ENCODE measurements around the gene FKBP1A. TPM values are rescaled to one million over a fixed set of nuclear protein-coding genes. Genes with fewer than 3 reads are reported as not detected.

FKBP1A gene
- total RNA-seq, 2 donors from 2014 or later, result 228 to 278 TPM

GRCh38 chr20:1389703-1390580, 2.9 kb downstream of the FKBP1A start:
- Mint-ChIP-seq H3K4me3 (peak overlapping the region; percentile 86 to 89), H3K27me3 (ENCODE audit: low read depth) (no peaks in the 10 kb centered on the region), H3K9me3 (no peaks in the 10 kb centered on the region), H3K4me1 (ENCODE audit: low read depth) (peaks cover 79% of the 10 kb centered on the region), H3K36me3 (ENCODE audit: insufficient read depth in 2 of 2) (peaks cover 11 to 15% of the 10 kb centered on the region in 2 donors), H3K27ac (peak overlapping the region; percentile 90)
- ATAC-seq (replicated peaks in 1 of 2) (no peak), DNase-seq (peak in 1 of 2 donors; percentile 10)

GRCh38 chr20:1388741-1389483, 3.9 kb downstream of the FKBP1A start:
- DNase-seq (no peak), ATAC-seq (replicated peaks in 1 of 2) (no peak)
- Mint-ChIP-seq H3K27ac (peak overlapping the region; percentile 66), H3K9me3 (no peaks in the 10 kb centered on the region), H3K4me3 (peak overlapping the region; percentile 86 to 89), H3K36me3 (ENCODE audit: insufficient read depth in 2 of 2) (peaks cover 11 to 19% of the 10 kb centered on the region in 2 donors), H3K4me1 (ENCODE audit: low read depth) (peaks cover 87% of the 10 kb centered on the region), H3K27me3 (ENCODE audit: low read depth) (no peaks in the 10 kb centered on the region)

GRCh38 chr20:1388253-1388652, 4.6 kb downstream of the FKBP1A start:
- H3K36me3 Mint-ChIP-seq (ENCODE audit: insufficient read depth in 2 of 2), result peaks cover 11 to 22% of the 10 kb centered on the region in 2 donors
- peak overlapping the region; percentile 86 to 89 for H3K4me3 Mint-ChIP-seq
- no peaks in the 10 kb centered on the region for H3K27me3 Mint-ChIP-seq (ENCODE audit: low read depth)
- no peaks in the 10 kb centered on the region for H3K9me3 Mint-ChIP-seq
- H3K27ac Mint-ChIP-seq, result peak overlapping the region; percentile 66
- DNase-seq (no peak), ATAC-seq (replicated peaks in 1 of 2) (no peak)
- H3K4me1 Mint-ChIP-seq (ENCODE audit: low read depth), result peaks cover 87% of the 10 kb centered on the region

DNA sequence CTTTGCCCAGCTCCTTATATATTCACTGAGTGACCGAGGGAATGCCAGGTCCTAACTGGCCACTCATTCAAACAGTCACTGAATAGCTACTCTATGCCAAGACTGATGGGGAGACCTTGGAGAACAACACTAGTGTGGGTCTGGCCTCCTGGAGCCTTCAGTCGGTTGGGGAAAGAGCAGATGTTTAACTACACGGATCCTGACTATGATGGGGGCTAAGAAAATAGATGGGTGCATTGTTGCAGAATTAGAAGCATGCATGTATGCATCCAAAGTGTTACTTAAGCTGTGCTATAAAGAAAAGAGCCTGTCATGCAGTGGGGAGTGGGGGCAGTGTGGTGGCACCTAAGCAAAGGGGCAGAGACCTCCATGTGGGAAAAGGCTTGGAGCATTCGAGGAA, 6.5 kb downstream of the FKBP1A start:
- H3K4me3 Mint-ChIP-seq, result no peak overlapping the region
- DNase-seq (no peak), ATAC-seq (replicated peaks in 1 of 2) (no peak)
- H3K36me3 Mint-ChIP-seq (ENCODE audit: insufficient read depth in 2 of 2), result peaks cover 8 to 23% of the 10 kb centered on the region in 2 donors
- H3K27me3 Mint-ChIP-seq (ENCODE audit: low read depth), result no peaks in the 10 kb centered on the region
- H3K27ac Mint-ChIP-seq, result peak overlapping the region; percentile 3
- no peaks in the 10 kb centered on the region for H3K9me3 Mint-ChIP-seq
- H3K4me1 Mint-ChIP-seq (ENCODE audit: low read depth), result peaks cover 97% of the 10 kb centered on the region

DNA sequence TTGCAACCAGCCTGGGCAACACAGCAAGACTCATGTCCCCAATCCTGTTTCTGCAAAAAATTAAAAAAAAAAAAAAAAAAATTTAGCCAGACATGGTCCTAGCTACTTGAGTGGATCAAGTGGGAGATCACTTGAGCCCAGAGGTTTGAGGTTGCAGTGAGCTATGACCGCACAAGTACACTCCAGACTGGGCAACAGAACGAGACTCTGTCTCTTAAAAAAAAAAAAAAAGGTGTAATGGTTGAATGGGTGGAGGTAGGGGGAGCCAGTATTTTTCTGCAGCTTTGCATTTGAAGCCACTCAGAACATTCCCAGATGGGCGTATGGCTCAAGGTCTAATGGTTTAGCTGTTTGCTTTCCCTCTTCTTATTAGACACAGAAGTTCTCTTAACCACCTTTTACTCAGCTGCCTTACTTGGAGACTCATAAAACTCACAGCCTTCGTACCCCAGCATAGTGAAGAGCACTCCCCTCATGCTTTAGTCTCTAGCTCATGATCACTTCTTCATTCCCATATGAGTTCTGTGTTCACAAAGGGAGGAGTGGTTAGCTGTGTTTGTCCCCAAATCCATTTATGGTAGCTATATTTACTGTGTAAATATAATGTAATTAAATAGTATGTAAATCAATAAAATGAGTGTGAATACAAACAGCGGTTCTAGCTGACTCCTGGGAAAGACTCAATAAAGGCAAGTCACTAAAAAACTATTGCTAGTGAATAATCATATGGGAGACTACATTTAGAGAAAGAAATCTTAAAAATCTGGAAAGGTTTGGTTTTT, 9.0 kb downstream of the FKBP1A start:
- H3K4me1 Mint-ChIP-seq (ENCODE audit: low read depth), result peaks cover 97% of the 10 kb centered on the region
- no peaks in the 10 kb centered on the region for H3K27me3 Mint-ChIP-seq (ENCODE audit: low read depth)
- H3K27ac Mint-ChIP-seq, result peak overlapping the region; percentile 28
- ATAC-seq (replicated peaks in 1 of 2), result no peak
- peaks cover 8 to 25% of the 10 kb centered on the region in 2 donors for H3K36me3 Mint-ChIP-seq (ENCODE audit: insufficient read depth in 2 of 2)
- DNase-seq, result no peak
- no peak overlapping the region for H3K4me3 Mint-ChIP-seq
- no peaks in the 10 kb centered on the region for H3K9me3 Mint-ChIP-seq

DNA sequence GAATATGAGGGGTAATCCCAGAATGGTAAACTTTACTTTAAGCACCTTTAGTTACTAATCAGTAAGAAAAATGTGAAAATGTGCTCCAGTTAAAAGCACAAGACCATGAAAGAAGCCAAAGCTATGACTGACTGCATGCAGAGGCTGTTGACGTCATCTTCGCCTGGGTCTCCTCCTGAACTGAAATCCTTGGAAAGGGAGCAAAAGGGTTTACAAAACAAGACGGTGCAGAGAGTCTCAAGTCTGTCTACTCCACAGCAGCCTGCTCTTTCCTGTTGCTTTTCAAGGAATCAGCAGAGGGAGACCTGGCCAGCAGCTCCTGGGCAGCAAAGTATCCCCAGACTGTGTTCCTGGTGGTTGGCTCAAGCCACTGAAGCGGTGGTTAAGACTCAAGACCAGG, 10.2 kb downstream of the FKBP1A start:
- Mint-ChIP-seq H3K36me3 (ENCODE audit: insufficient read depth in 2 of 2) (peaks cover 8 to 22% of the 10 kb centered on the region in 2 donors), H3K4me1 (ENCODE audit: low read depth) (peaks cover 97% of the 10 kb centered on the region), H3K27me3 (ENCODE audit: low read depth) (no peaks in the 10 kb centered on the region), H3K4me3 (no peak overlapping the region), H3K27ac (peak overlapping the region; percentile 39), H3K9me3 (no peaks in the 10 kb centered on the region)
- ATAC-seq (replicated peaks in 1 of 2) (no peak), DNase-seq (no peak)

DNA sequence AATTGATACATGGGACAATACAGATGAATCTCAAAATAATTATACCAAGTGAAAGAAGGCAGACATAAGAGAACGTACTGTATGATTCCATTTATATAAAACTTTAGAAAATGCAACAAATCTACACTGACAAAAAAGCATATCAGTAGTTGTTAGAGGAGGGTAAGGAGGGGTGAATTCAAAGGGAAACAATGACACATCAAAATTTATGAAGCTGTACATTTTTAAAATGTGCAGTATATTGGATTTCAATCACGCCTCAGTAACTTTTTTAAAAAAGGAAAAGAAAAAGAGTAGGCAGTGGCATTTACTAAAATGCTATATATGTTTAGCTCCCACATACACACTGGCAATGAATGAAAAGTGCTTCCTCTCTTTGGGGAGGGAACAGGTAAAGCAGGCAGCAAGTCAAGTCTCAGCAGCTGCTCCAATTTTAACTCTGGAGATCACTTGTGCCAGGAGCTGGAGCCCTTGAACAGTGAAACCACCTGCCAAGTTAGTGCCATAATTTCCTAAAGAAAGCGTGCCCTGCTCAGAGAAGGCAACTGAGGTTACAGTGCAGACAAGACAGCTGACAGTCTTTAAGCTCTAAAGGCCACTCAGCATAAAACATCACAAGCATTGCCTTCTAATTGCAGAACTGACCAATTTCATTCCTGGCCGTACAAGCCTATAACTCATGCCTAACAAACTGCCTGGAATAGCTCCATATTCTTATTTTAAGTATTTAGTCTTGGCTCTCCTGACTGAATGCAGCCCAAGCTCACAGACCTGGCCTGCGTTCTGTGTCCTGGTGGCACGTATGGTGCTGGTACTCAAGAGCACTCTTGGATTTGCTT, 10.9 kb downstream of the FKBP1A start:
- ATAC-seq (replicated peaks in 1 of 2) (no peak), DNase-seq (no peak)
- no peaks in the 10 kb centered on the region for H3K9me3 Mint-ChIP-seq
- H3K27me3 Mint-ChIP-seq (ENCODE audit: low read depth), result no peaks in the 10 kb centered on the region
- peak overlapping the region in 1 of 2 donors; percentile 11 for H3K4me3 Mint-ChIP-seq
- peak overlapping the region; percentile 39 for H3K27ac Mint-ChIP-seq
- H3K36me3 Mint-ChIP-seq (ENCODE audit: insufficient read depth in 2 of 2), result peaks cover 8 to 24% of the 10 kb centered on the region in 2 donors
- peaks cover 97% of the 10 kb centered on the region for H3K4me1 Mint-ChIP-seq (ENCODE audit: low read depth)

DNA sequence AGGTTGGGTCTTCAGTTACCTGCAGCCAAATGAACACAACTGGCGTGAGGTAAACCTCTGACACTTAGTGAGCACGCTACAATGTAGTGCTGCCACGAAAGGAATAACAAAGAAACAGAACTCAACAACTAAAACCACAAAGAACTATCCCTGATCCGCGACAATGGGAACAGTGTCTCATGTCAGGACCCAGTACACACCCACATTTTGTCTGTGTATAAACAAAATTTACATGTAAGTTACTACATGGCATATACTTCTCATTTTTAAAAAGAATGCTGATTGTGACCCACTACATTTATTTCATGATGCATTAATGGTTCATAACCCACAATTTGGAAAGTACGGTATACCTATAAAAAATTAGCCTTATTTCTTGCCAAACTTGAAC, 14.1 kb downstream of the FKBP1A start:
- no peak for ATAC-seq (replicated peaks in 1 of 2)
- H3K27ac Mint-ChIP-seq, result peak overlapping the region; percentile 95
- H3K9me3 Mint-ChIP-seq, result no peaks in the 10 kb centered on the region
- H3K27me3 Mint-ChIP-seq (ENCODE audit: low read depth), result no peaks in the 10 kb centered on the region
- peaks cover 4 to 25% of the 10 kb centered on the region in 2 donors for H3K36me3 Mint-ChIP-seq (ENCODE audit: insufficient read depth in 2 of 2)
- H3K4me3 Mint-ChIP-seq, result peak overlapping the region; percentile 66 to 85
- no peak for DNase-seq
- H3K4me1 Mint-ChIP-seq (ENCODE audit: low read depth), result peaks cover 94% of the 10 kb centered on the region

GRCh38 chr20:1377984-1378734, 14.7 kb downstream of the FKBP1A start:
- peaks cover 4 to 28% of the 10 kb centered on the region in 2 donors for H3K36me3 Mint-ChIP-seq (ENCODE audit: insufficient read depth in 2 of 2)
- ATAC-seq (replicated peaks in 1 of 2) (peak; percentile 68 to 69), DNase-seq (peak; percentile 66 to 73)
- peak overlapping the region; percentile 95 for H3K27ac Mint-ChIP-seq
- no peaks in the 10 kb centered on the region for H3K27me3 Mint-ChIP-seq (ENCODE audit: low read depth)
- H3K4me1 Mint-ChIP-seq (ENCODE audit: low read depth), result peaks cover 92% of the 10 kb centered on the region
- peak overlapping the region; percentile 85 to 88 for H3K4me3 Mint-ChIP-seq
- H3K9me3 Mint-ChIP-seq, result no peaks in the 10 kb centered on the region

GRCh38 chr20:1377341-1377871, 15.4 kb downstream of the FKBP1A start:
- H3K27me3 Mint-ChIP-seq (ENCODE audit: low read depth), result no peaks in the 10 kb centered on the region
- peaks cover 6 to 30% of the 10 kb centered on the region in 2 donors for H3K36me3 Mint-ChIP-seq (ENCODE audit: insufficient read depth in 2 of 2)
- peak overlapping the region; percentile 95 for H3K27ac Mint-ChIP-seq
- H3K4me3 Mint-ChIP-seq, result peak overlapping the region; percentile 85 to 88
- peaks cover 84% of the 10 kb centered on the region for H3K4me1 Mint-ChIP-seq (ENCODE audit: low read depth)
- H3K9me3 Mint-ChIP-seq, result no peaks in the 10 kb centered on the region
- ATAC-seq (replicated peaks in 1 of 2) (peak; percentile 83 to 90), DNase-seq (peak; percentile 65 to 73)

- peak in 1 of 2 donors; percentile 9 for ATAC-seq (replicated peaks in 1 of 2)
- DNase-seq, result peak in 1 of 2 donors; percentile 39
- Mint-ChIP-seq H3K27ac (peak overlapping the region; percentile 95), H3K9me3 (no peaks in the 10 kb centered on the region), H3K36me3 (ENCODE audit: insufficient read depth in 2 of 2) (peaks cover 6 to 30% of the 10 kb centered on the region in 2 donors), H3K4me1 (ENCODE audit: low read depth) (peaks cover 81% of the 10 kb centered on the region), H3K4me3 (peak overlapping the region; percentile 85 to 88), H3K27me3 (ENCODE audit: low read depth) (no peaks in the 10 kb centered on the region)
These were observed 16.2 kb downstream of the FKBP1A start for GRCh38 chr20:1376408-1377270.

Measured in activated T-cell treated with anti-CD3 and anti-CD28 coated beads, Interleukin-2, amount 50 U/mL, for 72 hours (primary cell).